ENCODE data around the gene NR2F1-AS1. TPM values are rescaled to one million over a fixed set of nuclear protein-coding genes. Genes with fewer than 3 reads are reported as not detected.

The NR2F1-AS1 gene
- polyA plus RNA-seq, 1 experiment = 29.9 TPM

GRCh38 chr5:93596676-93597490, 15.9 kb upstream of the NR2F1-AS1 start:
- TF ChIP-seq CTCF (IDR thresholded peaks at IDR 0.05; ENCODE audit: low read depth, low read length) = no peak
- ChIA-PET CTCF (interaction anchor here (0.6 to 1.3 kb wide), 2 partner anchors 204 to 786 kb away, joined by 3 to 5 read pairs; no protein-coding TSS in a partner anchor), POLR2A (interaction anchor here (0.7 kb wide), 1 partner anchor 483 kb away, joined by 5 read pairs; no protein-coding TSS in a partner anchor)
- no peak for DNase-seq (ENCODE audit: low read depth, low spot score)
- Histone ChIP-seq H3K27me3 (ENCODE audit: control insufficient read depth, insufficient read depth, low read length) (no peaks in the 10 kb centered on the region), H3K9me3 (ENCODE audit: control insufficient read depth, insufficient read depth, low read length) (peaks cover 30% of the 10 kb centered on the region), H3K27ac (ENCODE audit: low read depth, low read length) (no peak overlapping the region), H3K4me3 (ENCODE audit: low read depth, low read length) (no peak overlapping the region)

GRCh38 chr5:93596310-93596675, 15.3 kb upstream of the NR2F1-AS1 start:
- POLR2A ChIA-PET = no interaction called here
- no peak overlapping the region for H3K27ac ChIP-seq (ENCODE audit: low read depth, low read length)
- no peak overlapping the region for H3K4me3 ChIP-seq (ENCODE audit: low read depth, low read length)
- H3K27me3 ChIP-seq (ENCODE audit: control insufficient read depth, insufficient read depth, low read length) = no peaks in the 10 kb centered on the region
- DNase-seq (ENCODE audit: low read depth, low spot score) = no peak
- no peak for TF ChIP-seq CTCF (IDR thresholded peaks at IDR 0.05; ENCODE audit: low read depth, low read length)
- peaks cover 30% of the 10 kb centered on the region for H3K9me3 ChIP-seq (ENCODE audit: control insufficient read depth, insufficient read depth, low read length)
- CTCF ChIA-PET = no interaction called here

- Histone ChIP-seq H3K27ac (ENCODE audit: low read depth, low read length) (peak overlapping the region; percentile 21), H3K27me3 (ENCODE audit: control insufficient read depth, insufficient read depth, low read length) (no peaks in the 10 kb centered on the region), H3K4me3 (ENCODE audit: low read depth, low read length) (no peak overlapping the region), H3K9me3 (ENCODE audit: control insufficient read depth, insufficient read depth, low read length) (peaks cover 30% of the 10 kb centered on the region)
- POLR2A ChIA-PET = interaction anchor here (0.7 kb wide), 1 partner anchor 13 kb away, joined by 3 read pairs; the partner anchor contains the start of gene NR2F1
- TF ChIP-seq CTCF (IDR thresholded peaks at IDR 0.05; ENCODE audit: low read depth, low read length) = no peak
- CTCF ChIA-PET = interaction anchor here (1.3 kb wide), 1 partner anchor 205 kb away, joined by 5 read pairs; no protein-coding TSS in a partner anchor
- DNase-seq (ENCODE audit: low read depth, low spot score) = no peak
Measured at GRCh38 chr5:93595420-93596147, 14.6 kb upstream of the NR2F1-AS1 start.

GRCh38 chr5:93594591-93595419, 13.8 kb upstream of the NR2F1-AS1 start:
- no peak for TF ChIP-seq CTCF (IDR thresholded peaks at IDR 0.05; ENCODE audit: low read depth, low read length)
- H3K27ac ChIP-seq (ENCODE audit: low read depth, low read length) = peak overlapping the region; percentile 21
- CTCF ChIA-PET = interaction anchor here (1.3 kb wide), 1 partner anchor 206 kb away, joined by 5 read pairs; no protein-coding TSS in a partner anchor

More at GRCh38 chr5:93594591-93595419, 13.8 kb upstream of the NR2F1-AS1 start:
- Histone ChIP-seq H3K27me3 (ENCODE audit: control insufficient read depth, insufficient read depth, low read length) (no peaks in the 10 kb centered on the region), H3K9me3 (ENCODE audit: control insufficient read depth, insufficient read depth, low read length) (peaks cover 30% of the 10 kb centered on the region), H3K4me3 (ENCODE audit: low read depth, low read length) (no peak overlapping the region)
- POLR2A ChIA-PET = no interaction called here
- no peak for DNase-seq (ENCODE audit: low read depth, low spot score)
